Renal cortical epithelial cell (primary cell): ENCODE results near the gene OSBP2. TPM values are rescaled to one million over a fixed set of nuclear protein-coding genes. Genes with fewer than 3 reads are reported as not detected.

Experiments
- DNase-seq: peaks from one replicate; pipeline ENCODE4 v3.0.0-alpha.2; 2011; ENCODE audit warnings: low read depth
- total RNA-seq: library from RNA; depleted of rRNA; stranded (reverse); fragments of >200 nt; gene quantifications from 2 replicates; pipeline ENCODE4 v1.2.3, GENCODE V29; 2014

Gene OSBP2
- total RNA-seq, 1 donor from 2014 or later: 1.5 TPM

DNA sequence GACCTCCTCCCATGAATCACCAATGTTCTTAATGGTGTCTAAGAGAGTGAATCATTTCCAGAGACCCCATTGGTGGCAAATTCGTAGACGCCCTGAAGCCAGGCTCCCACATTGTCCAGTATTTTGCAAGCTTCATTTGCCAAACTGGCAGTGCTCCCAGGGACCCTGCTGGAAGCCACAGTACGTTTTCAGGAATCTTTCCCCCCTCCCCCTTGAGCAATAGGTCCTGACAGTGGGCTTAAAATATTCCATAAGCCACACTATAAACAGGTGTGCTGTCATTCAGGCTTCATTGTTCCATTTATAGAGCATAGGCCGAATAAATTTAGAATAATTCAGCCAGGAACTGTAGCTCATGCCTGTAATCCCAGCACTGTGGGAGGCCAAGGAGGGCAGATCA lies 148.6 kb downstream of the OSBP2 start:
- DNase-seq: peak; percentile 9

DNA sequence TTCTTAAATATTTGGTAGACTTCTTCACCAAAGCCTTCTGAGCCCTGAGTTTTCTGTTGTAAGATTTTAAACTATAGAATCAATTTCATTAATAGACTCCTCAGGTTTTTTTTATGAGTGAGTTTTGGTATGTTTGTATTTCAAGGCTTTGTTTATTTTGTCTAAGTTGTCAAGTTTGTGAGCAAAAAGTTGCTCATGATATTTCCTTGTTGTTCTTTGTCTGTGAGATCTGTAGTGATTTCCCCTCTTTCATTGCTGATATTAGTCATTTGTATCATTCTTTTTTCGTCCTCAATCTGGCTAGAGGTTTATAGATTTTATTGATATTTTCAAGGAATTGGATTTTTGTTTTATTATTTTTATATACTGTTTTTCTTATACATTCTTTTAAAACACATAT lies 152.9 kb downstream of the OSBP2 start:
- no peak for DNase-seq

DNA sequence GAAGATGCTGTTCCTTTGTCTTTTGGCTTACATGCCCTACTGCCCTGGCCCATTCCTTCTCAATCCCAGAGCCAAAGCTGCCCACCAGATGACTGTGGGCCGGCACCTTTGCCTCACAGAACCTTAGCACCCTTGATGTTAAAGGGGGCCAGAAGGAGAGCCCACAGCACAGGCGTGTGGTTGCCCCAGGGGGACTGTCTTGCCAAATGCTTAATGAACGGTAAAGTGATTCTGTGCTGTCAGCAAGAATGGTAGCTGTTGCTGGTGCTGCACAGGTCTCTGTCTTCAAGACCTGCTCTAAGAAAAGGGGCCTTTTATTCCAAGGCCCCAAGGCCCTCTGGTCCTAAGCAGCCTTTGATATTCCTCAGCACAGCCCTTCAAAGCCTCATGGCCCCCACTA lies 160.6 kb downstream of the OSBP2 start:
- DNase-seq: no peak

DNA sequence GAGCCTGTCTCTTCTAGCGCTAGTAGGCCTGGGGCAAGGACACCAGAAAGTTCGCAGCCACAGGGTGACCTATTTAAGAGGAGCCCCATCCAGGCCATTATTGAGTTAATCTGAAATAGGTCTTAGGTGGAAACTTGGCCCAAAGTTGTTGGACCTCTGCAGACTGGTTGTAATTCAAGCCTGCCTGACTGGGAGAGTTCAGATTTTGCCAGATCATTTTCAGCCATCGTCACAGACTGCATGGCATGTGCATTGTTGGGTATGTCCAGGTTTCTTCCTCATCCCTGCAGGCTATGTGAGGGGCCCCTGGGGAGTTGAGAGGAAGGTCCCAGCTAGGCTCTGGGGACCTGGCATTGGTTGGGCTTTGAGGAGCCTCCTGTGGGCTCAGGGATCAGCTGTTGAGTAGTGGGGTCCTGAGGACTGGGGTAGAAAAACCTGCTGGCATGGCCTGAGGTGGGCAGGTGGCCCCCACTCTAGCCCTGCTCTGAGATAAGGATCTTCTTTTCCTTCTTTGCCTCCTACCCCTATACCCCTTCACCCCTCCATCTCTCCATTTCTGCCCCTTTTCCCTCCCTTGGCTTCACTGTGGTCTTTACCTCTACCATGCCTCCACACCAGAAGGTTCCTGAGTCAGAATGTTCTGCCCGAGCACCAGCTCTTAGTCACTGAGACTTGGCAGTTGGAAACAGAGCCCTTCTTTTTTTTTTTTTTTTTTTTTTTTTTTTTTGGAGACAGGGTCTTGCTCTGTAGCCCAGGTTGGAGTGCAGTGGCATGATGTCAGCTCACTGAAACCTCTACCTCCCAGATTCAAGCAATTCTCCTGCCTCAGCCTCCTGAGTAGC lies 161.2 kb downstream of the OSBP2 start:
- no peak for DNase-seq

DNA sequence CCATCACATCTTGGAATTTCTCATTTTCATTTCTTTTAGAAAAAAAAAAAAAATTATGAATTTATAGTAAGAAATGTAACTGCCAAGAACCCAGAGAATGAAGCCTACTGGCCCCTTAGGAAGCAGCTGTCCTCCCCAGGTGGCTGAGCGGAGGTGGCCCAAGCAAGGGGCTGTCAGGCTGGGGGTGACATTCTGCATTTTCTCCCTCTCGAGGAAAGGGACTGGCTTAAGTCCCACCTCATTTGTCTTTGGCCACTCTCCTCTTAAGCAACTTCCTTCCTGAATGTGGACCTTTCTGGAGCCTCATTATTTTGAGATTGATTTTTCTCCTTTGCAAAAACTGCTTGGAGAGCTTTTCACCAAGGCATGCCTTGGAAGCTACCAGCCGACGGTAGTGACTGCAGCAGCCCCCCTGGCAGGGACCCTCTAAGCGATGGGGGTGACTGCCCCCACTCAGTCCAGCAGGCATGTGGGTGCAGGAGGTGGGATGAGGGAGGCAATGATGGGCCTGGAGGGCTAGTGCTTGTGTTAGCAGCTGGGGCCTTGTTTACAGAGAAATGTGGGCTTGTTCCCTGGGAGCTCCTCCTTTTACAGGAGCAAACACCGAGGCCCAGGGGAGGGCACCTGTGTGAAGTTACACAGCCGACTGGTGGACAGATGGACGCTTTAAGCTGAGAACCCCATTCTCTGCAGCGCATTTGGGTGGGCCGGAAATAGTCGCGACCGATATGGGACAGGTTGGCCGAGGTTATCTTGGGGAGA lies 162.2 kb downstream of the OSBP2 start:
- no peak for DNase-seq

DNA sequence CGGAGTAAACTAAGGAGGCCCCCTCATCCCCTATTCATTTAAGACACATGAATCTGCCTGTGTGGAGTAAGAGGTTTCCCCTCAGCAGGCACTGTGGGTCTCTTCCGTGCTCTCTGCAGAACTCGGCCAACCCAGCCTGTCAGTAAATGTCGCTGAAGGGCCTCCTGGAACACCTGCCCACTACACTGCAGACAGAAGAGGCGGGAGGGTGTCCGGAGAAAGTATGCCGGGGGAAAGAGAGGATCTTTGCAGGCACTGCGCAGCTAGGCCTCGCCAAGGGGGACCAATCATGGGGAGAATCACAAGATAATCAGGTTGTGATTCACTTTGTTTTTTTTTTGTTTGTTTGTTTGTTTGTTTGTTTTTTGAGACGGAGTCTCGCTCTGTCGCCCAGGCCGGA lies 163.1 kb downstream of the OSBP2 start:
- no peak for DNase-seq

DNA sequence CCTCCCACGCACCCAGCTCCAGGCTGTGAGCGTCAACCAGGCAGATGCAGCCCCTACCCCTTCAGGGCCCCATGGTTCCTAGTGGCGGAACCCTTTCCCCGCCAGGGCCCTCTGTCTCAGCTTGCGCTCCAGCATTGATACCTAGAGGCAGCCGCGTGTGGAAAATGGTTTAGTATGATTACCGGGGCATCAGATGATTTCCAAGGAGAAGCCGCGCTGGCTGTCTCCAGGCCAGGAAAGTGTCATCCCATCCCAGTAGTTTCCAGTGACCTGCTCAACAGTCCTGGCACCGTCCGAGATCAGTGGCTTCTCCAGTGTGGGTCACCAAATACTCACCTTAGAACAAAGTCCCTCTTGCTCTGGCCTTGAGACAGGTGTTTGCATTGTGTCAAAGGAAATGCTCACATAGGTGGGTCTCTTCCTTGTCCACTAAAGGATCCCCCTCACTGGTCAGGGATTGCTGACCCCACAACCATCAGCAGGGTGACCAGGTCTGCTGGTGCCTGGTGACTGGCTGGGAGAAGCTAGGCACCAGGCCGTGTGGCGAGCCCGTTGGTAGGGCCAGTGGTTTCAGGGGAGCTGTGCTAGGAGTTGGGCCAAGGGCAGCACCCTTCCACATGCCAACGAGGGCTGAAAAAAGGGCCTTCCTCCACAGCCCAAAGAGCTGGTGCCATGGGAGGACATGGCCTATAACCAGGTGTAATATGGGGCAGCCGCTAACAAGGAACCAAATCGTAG lies 164.5 kb downstream of the OSBP2 start:
- no peak for DNase-seq

DNA sequence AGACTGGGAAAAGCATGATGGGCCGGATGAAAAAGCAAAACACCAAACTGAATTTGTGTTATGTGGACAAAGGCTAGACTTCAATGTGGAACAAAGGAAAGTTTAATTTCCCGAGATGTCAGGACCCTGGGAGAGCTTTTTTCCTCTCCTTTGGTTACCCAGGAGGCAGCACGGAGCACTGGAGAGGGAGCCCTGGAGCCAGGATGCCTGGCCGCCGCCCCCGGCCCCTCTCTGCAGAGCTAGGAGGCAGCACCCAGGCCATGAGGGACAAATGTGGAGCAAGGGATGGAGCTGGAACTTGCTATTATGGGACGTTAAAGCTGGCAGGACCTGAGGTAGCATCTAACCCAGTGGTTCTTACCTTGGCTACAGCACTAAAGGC lies 165.0 kb downstream of the OSBP2 start:
- no peak for DNase-seq

DNA sequence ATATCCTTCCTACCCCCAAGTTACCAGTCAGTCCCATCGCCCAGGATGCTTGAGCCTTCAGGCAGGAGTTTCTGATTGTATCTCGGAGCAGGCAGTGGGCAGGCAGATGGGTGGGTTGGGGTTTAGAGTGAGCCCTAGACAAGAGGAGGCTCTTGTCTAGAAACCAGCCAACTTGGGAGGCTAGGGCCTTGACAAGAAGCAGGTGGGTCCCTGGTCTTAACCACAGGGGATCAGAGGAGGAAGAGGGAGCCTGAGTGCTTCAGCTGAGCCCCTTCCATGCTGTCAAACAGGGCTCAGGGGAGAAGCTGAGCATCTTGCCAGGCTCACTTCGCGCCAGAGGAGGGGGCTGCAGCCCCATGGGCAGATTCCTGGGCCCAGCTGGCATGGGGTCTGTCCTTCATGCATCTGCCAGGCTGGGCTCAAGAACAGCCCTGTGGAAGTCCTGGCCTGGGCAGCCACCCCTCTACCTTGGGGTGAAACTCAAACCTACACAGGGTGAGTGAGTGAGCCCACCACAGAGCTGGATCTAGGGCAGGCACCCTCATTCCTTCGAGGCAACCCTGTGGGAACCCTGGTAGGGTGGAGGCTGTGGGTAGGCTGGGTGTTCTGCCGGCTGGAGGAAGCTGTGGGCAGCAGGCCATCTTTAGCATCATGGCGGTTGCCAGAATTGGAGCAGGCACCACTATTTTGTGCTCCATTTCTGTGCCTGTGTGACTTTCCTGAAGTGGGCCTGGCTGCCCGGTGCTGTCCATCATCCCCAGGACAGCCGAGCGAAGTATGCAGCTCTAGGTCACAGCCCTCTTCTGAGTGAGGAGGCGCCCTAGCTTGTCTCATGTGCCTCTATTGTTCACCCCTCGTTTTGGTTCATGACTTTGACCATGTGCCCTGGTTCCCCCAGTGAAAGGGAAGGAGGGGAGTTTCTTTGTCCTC lies 165.8 kb downstream of the OSBP2 start:
- no peak for DNase-seq

DNA sequence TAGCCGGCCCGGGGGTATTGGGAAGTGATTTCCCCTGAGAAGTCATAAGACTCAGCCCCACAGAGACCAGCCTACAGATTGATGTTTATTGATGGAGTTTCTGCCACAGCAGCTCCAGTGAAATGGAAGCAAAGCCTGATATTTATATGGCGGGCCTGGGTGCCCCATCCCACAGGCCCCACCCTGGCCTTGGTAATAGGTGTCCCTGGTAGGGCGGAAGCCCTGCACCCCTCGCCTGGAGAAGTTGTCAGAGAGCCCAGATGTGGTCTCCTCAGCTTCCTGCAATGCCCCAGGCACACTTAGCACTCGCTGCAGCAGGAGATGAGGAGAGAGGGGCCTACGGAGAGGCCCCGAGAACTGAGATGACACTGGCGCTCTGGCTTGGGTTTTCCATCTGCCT lies 166.5 kb downstream of the OSBP2 start:
- DNase-seq: no peak

DNA sequence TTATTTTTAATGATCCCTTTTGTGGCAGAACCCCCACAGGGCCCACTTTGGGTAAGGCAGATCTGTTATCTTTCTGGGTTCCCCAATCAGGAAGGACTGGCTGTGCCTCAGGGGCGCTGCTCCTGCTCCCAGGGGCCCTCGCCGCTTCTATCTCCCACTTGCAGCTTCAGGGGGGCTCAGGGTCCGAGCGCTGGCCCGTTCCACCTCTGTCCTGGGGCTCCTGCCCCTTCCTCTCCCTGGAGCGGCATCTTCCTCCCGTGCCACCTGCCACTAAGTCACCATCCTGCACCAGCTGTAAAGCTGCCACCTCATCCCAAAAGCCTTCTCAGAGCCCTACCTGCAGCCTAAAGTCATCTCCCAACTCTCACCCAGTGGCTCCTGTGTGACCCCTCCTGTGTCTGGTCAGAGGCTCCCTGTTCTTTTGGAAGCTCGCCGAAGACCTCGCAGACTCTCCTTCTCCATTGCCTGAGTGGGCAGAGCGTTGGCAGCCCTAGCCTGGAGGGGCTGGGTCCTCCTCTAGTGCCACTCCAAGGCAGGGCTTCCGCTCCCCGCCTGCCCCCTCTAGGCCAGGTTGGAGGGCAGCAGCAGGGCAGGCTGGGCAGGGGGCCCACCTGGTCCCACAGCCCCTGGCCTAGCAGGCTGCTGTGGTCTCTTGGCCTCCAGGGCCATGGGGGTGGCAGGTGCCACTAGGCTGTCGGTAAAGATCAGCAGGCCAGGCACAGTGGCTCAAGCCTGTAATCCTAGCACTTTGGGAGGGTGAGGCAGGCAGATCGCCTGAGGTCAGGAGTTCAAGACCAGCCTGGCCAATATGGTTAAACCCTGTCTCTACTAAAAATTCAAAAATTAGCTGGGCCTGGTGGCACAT lies 167.2 kb downstream of the OSBP2 start:
- DNase-seq: no peak

DNA sequence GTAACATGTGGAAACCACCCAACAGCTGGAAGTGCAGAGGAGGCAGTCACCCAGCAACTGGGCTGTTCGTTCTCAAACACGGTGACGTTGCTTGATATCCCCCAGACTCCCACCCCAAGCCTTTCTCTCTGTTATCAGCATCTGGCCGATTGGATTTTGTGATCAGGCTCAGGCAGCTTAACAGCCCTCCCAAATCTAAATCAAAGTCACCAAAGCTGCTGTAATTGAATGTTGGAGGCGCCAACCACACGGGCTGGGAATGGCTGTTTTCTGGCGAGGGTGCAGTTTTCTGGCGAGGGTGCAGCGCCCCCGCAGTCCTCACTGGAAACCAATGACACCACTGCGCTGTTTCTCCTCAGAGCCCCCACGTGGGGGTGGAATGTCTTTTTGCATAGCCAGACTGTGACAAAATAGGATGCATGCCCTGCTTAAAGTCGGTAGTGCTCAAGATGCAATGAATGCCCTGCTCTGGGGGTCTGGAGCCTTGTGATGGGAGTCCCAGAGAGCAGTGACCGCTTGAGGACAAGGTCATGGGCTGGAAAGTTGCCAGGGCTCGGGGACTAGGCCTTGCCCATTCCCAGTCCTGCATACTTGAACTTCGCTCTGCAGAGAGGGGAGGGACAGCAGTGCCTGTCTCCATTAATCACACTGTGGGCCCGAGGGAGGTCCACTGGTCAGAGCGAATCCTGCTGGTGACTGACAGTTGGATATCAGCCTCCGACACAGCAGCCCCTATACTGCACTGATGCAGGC lies 168.6 kb downstream of the OSBP2 start:
- no peak for DNase-seq

DNA sequence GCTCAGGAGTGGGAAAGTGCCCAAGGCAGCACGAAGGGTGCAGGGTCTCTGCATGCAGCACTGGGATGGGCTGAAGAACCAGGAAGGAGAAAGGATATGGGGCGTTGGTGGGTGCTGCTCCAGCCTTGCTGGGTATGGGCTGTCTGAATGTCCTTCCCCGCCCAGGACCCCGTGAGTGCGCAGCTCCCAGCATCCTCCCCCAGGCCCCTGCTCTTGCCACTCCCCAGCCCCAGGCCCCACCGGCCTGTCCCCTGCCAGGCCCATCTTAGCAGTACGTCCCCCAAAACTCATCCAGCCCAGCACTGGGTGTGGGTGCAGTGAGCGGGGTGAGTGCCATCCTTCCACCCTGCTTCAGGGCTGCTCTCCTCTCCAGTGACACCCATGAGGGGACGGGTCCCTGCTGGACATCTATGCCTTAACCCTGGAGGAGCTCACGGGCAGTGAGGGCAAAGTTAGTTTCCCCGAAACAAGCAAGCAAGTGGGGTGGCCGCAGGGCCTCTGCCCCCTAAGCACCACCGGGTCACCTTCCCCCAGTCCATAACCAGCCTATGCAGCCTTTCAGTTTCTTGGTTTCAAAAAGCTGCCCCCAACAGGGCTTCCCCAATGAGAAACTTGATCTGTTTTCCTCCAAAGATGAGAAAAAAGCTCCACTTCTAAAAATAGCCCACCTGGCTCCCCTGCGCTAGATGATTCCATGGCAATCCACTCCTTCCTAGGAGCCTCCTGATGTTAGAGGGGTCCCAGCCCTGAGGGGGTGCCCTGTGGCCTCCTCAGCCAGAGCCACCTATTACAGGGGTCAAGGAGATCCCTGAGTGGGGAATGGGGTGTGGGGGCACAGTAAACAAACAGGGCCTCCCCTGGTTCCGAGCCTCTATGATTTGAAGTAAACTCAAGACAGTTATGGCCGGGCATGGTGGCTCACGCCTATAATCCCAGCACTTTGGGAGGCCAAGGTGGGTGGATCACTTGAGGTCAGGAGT lies 170.1 kb downstream of the OSBP2 start:
- DNase-seq: no peak

DNA sequence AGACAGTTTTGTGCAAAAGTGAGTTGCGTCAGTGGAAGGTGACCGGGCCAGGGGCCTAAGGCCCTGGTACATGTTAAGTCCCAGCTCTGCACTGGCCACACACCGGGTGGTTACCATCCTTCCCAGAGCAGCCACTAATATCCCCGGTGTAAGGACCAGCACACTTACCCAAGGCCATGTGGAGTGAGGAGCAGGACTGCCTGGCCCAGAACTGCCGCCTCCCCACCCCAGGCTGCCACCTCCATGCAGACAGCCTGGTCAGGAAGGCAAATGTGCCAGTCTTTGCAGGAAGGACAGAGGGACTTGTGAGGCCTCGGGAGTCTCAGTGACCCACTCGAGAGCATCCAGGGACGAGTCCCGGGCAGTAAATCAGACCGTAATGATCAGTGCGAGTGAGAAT lies 171.0 kb downstream of the OSBP2 start:
- DNase-seq: no peak

DNA sequence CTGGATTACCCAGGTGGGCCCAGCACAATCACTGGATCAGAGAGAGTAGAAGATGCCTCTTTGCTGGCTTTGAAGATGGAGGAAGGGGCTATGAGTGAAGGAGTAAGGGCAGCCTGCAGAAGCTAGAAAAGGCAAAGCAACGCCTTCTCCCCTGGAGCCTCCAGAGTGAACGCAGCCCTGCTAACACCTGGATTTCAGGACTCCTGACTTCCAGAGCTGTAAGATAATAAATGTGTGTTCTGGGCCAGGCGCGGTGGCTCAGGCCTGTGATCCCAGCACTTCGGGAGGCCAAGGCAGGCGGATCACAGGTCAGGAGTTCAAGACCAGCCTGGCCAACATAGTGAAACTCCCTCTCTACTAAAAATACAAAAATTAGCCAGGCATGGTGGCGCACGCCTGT lies 171.5 kb downstream of the OSBP2 start:
- no peak for DNase-seq

DNA sequence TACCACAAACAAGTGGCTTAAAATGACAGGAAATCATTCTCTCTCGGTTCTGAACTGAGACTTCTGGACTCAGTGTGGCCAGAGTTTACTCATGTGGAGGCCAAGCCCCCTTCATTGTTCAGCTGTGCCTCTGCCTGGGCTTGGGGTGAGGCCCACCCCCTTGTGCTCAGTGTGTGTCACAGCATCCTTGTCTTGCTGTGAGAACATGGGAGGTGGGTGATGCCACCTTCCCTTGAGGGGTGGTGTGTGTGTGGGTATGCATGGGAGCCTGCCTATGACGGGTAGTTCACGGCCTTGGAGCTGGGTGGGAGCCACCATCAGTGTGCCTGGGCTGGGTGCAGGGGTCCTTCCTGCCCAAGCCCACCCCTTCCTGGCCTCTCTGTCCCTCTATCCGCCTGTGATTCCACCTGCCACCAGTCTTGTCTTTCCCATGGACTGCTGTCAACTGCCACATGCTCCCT lies 172.2 kb downstream of the OSBP2 start:
- no peak for DNase-seq

DNA sequence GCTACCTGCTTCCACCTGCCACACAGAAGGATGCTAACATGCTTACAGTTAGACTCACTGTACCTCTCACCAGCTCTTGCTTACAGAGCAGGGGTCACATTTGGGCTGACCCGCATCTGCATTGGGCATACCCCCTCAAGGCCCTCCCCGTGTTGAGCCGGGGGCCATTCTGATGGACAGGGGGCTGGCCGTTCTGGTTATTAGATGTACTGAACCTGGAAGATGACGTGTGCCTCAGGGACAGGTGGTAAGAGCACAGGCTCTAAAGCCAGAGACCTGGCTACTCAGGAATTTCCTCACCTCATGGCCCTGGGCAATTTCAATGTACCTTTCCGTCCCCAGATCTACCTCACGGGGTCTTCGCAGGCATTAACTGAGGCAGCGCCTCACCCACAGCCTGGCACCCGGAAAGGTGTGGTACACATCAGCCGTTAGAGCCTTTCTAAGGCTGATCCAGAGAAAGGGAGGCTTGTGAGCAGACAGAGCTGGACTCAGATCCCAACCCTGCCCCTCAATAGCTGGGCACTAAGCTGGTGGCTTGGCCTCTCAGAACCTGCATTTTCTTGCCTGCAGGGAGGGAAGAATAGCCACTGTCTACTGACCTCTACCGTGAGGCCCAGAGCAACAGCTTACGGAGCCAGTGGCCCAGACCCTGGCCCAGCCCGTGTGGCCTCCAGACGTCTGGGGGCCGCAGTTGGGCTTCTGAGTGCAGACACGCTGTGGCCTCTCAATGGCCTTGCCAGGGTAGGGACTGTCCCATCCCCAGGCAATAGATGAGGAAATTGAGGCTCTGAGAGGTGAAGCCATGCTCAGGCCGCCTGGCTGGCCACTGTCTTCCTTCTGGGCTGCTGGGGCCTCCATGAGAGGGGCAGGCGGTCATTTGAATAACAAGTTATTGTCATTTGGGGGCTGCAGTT lies 173.3 kb downstream of the OSBP2 start:
- DNase-seq: no peak
